K562 (cell line): Measurements from ENCODE around the gene NQO2. TPM values are rescaled to one million over a fixed set of nuclear protein-coding genes. Genes with fewer than 3 reads are reported as not detected.

Experiments
- CTBP1 ChIP-seq: fragments of 450-650 bp; IDR thresholded peaks from 2 replicates; pipeline ENCODE4 v1.6.1; 2016; ENCODE audit warnings: borderline replicate concordance
- DPF2 ChIP-seq: fragments of 450-650 bp; IDR thresholded peaks from 2 replicates; pipeline ENCODE4 v1.6.1; 2016
- FIP1L1 ChIP-seq: fragments of 200-400 bp; formaldehyde crosslinking; IDR thresholded peaks from 2 replicates; pipeline ENCODE4 v1.6.1; 2018; ENCODE audit warnings: mild to moderate bottlenecking, low read depth, low read length; ENCODE audit not compliant: poor library complexity, severe bottlenecking
- NCOA6 ChIP-seq: fragments of 450-650 bp; IDR thresholded peaks from 2 replicates; pipeline ENCODE4 v1.6.1; 2017; ENCODE audit warnings: mild to moderate bottlenecking
- NFRKB ChIP-seq: fragments of 450-650 bp; IDR thresholded peaks from 2 replicates; pipeline ENCODE4 v1.6.1; 2016; ENCODE audit warnings: low read depth
- NR1H2 ChIP-seq: sonication (generic); formaldehyde crosslinking; IDR thresholded peaks from 2 replicates; pipeline ENCODE4 v1.4.0; 2020; ENCODE audit warnings: mild to moderate bottlenecking, missing genetic modification reagents
- RFX5 ChIP-seq: IDR thresholded peaks from 2 replicates; pipeline ENCODE4 v1.6.1; 2011; ENCODE audit warnings: low read depth, mild to moderate bottlenecking, improper control_type of control experiment, low read length
- RHOXF2B ChIP-seq: fragments of 250-450 bp; sonication (Bioruptor Pico); conservative IDR thresholded peaks from 2 replicates; pipeline ENCODE4 v1.5.1; 2021
- SMARCE1 ChIP-seq: fragments of 450-650 bp; IDR thresholded peaks from 2 replicates; pipeline ENCODE4 v1.7.1; 2016; ENCODE audit warnings: mild to moderate bottlenecking
- SPI1 ChIP-seq: IDR thresholded peaks from 2 replicates; pipeline ENCODE4 v1.6.1; 2011; ENCODE audit warnings: low read depth, low read length, control low read depth, borderline replicate concordance
- SRSF7 ChIP-seq: fragments of 200-400 bp; formaldehyde crosslinking; optimal IDR thresholded peaks from 2 replicates; pipeline ENCODE3; 2017; ENCODE audit warnings: mild to moderate bottlenecking, low read depth, low read length
- ZC3H11A ChIP-seq: IDR thresholded peaks from 2 replicates; pipeline ENCODE4 v1.6.1; 2012; ENCODE audit warnings: low read depth, low read length, improper control_type of control experiment
- ZNF217 ChIP-seq: sonication (generic); formaldehyde crosslinking; IDR thresholded peaks from 2 replicates; pipeline ENCODE4 v1.8.0; 2022; ENCODE audit warnings: mild to moderate bottlenecking, missing genetic modification reagents
- ZNF24 ChIP-seq: fragments of 450-650 bp; IDR thresholded peaks from 2 replicates; pipeline ENCODE4 v1.6.1; 2016
- ZNF561 ChIP-seq: fragments of 450-650 bp; formaldehyde crosslinking; conservative IDR thresholded peaks from 2 replicates; pipeline ENCODE4 v1.4.0; 2020; ENCODE audit warnings: mild to moderate bottlenecking, moderate library complexity
- polyA plus RNA-seq, 8 experiments: library from polyadenylated mRNA; depleted of rRNA in 4 of 8; stranded (reverse) in 5 of 8; unstranded in 3 of 8; fragments of >200 nt; fragmentation: Nextera tagmentation in 2 of 8; fragmentation: Illumina TruSeq in 1 of 8; extraction: Ambion mirVana in 2 of 8; extraction: Trizol in 1 of 8; gene quantifications; 2 replicates each; pipeline versions ENCODE4 v1.2.1 to v1.2.3, GENCODE V29; 2011 to 2014; ENCODE audit warnings: inconsistent platforms in 1 of 8, missing spikeins in 1 of 8
- total RNA-seq, 7 experiments: library from RNA; depleted of rRNA in 6 of 7; stranded (reverse); fragments of >200 nt in 6 of 7; fragmentation: Illumina TruSeq in 2 of 7; extraction: Trizol in 2 of 7; gene quantifications; 2 replicates each; pipeline versions ENCODE4 v1.2.1 to v1.2.3, GENCODE V29; 2011 to 2021; ENCODE audit warnings: low replicate concordance in 1 of 7
- TF ChIP-seq, protein P1 (sequence below): fragments of 450-650 bp; formaldehyde crosslinking; IDR thresholded peaks from 2 replicates; pipeline ENCODE4 v1.4.0; 2022; ENCODE audit warnings: missing genetic modification characterization
- TF ChIP-seq, protein P2 (sequence below): fragments of 450-650 bp; IDR thresholded peaks from 2 replicates; pipeline ENCODE4 v1.6.1; 2018; ENCODE audit not compliant: partially characterized antibody
- TF ChIP-seq, protein P3 (sequence below): sonication (generic); IDR thresholded peaks from 2 replicates; pipeline ENCODE4 v1.6.1; 2016
- TF ChIP-seq, protein P4 (sequence below): fragments of 450-650 bp; IDR thresholded peaks from 2 replicates; pipeline ENCODE4 v1.6.1; 2016; ENCODE audit warnings: mild to moderate bottlenecking
- TF ChIP-seq, protein P5 (sequence below): fragments of 250-450 bp; sonication (Bioruptor Pico); IDR thresholded peaks from 2 replicates; pipeline ENCODE4 v1.4.0; 2020; ENCODE audit warnings: mild to moderate bottlenecking

Gene NQO2
- total and polyA plus RNA-seq, 9 of the 15 experiments (the other 6 are each of a cell fraction or from before 2014, with no cell fraction given): 54.6 to 214 (median 116) TPM

DNA sequence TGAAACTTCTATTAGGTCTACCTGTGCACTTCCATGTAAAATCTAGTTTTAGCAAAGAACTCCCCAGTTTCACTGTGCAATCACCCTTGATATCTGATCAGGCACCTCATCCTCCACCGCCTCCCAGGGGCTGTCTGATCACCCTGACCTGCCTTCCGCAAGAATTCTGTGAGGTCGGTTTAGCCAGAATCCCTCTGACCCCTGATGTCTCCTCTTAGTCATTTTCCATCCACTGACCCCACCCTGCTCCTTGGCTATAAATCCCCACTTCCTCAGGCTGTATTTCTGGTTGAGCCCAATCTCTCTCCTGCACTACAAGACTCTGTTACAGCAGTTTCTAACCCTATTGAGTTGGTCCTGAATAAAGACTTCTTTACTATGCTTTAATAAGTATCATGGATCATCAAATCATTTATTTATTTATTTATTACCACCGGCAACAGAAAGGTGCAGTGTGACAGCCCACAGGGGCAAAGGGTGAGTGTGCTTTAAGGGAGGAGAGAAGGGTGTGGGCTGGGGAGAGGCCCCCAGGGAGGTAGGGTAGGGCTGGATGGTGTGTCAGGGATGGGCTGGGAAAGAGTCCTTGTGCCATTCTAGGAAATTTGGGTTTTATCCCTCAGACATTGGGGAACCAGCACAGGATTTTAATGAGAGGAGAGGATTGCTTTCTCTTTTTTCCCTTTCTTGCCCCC is 17.1 kb upstream of the NQO2 start (continued):
- TF ChIP-seq, protein P1, sequence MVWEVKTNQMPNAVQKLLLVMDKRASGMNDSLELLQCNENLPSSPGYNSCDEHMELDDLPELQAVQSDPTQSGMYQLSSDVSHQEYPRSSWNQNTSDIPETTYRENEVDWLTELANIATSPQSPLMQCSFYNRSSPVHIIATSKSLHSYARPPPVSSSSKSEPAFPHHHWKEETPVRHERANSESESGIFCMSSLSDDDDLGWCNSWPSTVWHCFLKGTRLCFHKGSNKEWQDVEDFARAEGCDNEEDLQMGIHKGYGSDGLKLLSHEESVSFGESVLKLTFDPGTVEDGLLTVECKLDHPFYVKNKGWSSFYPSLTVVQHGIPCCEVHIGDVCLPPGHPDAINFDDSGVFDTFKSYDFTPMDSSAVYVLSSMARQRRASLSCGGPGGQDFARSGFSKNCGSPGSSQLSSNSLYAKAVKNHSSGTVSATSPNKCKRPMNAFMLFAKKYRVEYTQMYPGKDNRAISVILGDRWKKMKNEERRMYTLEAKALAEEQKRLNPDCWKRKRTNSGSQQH: no peak
- no peak for TF ChIP-seq RFX5
- TF ChIP-seq, protein P2, sequence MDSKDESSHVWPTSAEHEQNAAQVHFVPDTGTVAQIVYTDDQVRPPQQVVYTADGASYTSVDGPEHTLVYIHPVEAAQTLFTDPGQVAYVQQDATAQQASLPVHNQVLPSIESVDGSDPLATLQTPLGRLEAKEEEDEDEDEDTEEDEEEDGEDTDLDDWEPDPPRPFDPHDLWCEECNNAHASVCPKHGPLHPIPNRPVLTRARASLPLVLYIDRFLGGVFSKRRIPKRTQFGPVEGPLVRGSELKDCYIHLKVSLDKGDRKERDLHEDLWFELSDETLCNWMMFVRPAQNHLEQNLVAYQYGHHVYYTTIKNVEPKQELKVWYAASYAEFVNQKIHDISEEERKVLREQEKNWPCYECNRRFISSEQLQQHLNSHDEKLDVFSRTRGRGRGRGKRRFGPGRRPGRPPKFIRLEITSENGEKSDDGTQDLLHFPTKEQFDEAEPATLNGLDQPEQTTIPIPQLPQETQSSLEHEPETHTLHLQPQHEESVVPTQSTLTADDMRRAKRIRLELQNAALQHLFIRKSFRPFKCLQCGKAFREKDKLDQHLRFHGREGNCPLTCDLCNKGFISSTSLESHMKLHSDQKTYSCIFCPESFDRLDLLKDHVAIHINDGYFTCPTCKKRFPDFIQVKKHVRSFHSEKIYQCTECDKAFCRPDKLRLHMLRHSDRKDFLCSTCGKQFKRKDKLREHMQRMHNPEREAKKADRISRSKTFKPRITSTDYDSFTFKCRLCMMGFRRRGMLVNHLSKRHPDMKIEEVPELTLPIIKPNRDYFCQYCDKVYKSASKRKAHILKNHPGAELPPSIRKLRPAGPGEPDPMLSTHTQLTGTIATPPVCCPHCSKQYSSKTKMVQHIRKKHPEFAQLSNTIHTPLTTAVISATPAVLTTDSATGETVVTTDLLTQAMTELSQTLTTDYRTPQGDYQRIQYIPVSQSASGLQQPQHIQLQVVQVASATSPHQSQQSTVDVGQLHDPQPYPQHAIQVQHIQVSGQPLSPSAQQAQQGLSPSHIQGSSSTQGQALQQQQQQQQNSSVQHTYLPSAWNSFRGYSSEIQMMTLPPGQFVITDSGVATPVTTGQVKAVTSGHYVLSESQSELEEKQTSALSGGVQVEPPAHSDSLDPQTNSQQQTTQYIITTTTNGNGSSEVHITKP: no peak
- TF ChIP-seq NR1H2: no peak
- TF ChIP-seq NFRKB: no peak
- TF ChIP-seq ZC3H11A: no peak
- TF ChIP-seq SPI1: peak; percentile 72; the same call in 1 of the 2 replicates
- TF ChIP-seq DPF2: 0 out of 2 replicates have a peak, but pooled peaks have one; percentile 11
- TF ChIP-seq, protein P3, sequence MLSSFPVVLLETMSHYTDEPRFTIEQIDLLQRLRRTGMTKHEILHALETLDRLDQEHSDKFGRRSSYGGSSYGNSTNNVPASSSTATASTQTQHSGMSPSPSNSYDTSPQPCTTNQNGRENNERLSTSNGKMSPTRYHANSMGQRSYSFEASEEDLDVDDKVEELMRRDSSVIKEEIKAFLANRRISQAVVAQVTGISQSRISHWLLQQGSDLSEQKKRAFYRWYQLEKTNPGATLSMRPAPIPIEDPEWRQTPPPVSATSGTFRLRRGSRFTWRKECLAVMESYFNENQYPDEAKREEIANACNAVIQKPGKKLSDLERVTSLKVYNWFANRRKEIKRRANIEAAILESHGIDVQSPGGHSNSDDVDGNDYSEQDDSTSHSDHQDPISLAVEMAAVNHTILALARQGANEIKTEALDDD: 0 out of 2 replicates have a peak, but pooled peaks have one; percentile 16
- TF ChIP-seq ZNF24: no peak
- no peak for TF ChIP-seq SRSF7
- no peak for TF ChIP-seq NCOA6
- TF ChIP-seq, protein P4, sequence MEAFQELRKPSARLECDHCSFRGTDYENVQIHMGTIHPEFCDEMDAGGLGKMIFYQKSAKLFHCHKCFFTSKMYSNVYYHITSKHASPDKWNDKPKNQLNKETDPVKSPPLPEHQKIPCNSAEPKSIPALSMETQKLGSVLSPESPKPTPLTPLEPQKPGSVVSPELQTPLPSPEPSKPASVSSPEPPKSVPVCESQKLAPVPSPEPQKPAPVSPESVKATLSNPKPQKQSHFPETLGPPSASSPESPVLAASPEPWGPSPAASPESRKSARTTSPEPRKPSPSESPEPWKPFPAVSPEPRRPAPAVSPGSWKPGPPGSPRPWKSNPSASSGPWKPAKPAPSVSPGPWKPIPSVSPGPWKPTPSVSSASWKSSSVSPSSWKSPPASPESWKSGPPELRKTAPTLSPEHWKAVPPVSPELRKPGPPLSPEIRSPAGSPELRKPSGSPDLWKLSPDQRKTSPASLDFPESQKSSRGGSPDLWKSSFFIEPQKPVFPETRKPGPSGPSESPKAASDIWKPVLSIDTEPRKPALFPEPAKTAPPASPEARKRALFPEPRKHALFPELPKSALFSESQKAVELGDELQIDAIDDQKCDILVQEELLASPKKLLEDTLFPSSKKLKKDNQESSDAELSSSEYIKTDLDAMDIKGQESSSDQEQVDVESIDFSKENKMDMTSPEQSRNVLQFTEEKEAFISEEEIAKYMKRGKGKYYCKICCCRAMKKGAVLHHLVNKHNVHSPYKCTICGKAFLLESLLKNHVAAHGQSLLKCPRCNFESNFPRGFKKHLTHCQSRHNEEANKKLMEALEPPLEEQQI: no peak
- TF ChIP-seq SMARCE1: 0 out of 2 replicates have a peak, but pooled peaks have one; percentile 15
- no peak for TF ChIP-seq ZNF561 (CRISPR knock-in tag)
- TF ChIP-seq ZNF217 (CRISPR knock-in tag): no peak
- peak; percentile 49; the same call in 1 of the 2 replicates for TF ChIP-seq CTBP1
- no peak for TF ChIP-seq RHOXF2B (CRISPR knock-in tag)
- no peak for TF ChIP-seq FIP1L1
- TF ChIP-seq, protein P5, sequence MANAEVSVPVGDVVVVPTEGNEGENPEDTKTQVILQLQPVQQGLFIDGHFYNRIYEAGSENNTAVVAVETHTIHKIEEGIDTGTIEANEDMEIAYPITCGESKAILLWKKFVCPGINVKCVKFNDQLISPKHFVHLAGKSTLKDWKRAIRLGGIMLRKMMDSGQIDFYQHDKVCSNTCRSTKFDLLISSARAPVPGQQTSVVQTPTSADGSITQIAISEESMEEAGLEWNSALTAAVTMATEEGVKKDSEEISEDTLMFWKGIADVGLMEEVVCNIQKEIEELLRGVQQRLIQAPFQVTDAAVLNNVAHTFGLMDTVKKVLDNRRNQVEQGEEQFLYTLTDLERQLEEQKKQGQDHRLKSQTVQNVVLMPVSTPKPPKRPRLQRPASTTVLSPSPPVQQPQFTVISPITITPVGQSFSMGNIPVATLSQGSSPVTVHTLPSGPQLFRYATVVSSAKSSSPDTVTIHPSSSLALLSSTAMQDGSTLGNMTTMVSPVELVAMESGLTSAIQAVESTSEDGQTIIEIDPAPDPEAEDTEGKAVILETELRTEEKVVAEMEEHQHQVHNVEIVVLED (CRISPR knock-in tag): no peak
